HG03558 (cell line): ENCODE measurements around the gene NFASC.

Experiments
- ATAC-seq: cut with Tn5 transposase; IDR thresholded peaks from one replicate; pipeline ENCODE4 v1.9.1; 2021; ENCODE audit warnings: moderate number of reproducible peaks; ENCODE audit not compliant: unreplicated experiment; ENCODE audit errors: extremely low read depth

NFASC gene

DNA sequence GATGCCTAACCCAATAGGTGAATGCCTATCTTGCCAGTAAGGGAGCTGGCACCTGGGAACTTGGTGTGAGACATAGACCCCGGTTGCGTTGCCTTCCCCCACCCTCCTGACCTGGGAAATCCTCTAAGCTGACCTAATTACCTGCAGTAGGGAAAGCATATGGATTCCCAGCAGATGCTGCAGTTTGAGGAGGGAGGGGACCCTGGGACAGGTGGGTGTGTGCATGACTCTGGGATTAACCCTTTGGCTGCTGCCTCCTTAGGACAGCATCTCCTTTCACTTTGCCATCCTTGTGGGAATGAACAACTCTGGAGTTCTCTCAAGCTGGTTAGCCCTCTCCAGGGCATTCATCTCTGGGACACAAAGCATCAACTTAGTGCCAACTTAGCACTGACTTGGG, 16.4 kb upstream of the NFASC start:
- ATAC-seq = no peak

GRCh38 chr1:204858363-204858821, 12.3 kb upstream of the NFASC start:
- ATAC-seq = no peak

DNA sequence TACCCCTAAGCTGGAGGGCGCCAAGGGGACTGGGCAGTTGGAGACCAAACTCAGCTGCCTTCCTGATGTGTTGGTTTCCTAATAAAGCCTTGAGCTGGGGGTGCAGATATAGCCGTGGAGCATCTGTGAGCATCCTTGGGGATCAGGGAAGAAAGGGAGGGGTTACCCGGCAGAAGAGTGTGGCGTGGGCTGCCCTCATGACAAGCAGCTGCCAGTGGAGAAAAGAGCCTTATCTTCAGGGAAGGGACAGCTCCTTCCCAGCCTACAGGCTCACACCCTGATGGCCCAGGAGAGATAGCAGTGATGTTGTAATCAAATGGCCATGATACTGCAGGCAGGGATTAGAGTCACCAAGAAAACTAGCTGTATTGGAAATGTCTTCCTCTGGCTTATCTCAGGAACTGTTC, 10.8 kb upstream of the NFASC start:
- no peak for ATAC-seq

DNA sequence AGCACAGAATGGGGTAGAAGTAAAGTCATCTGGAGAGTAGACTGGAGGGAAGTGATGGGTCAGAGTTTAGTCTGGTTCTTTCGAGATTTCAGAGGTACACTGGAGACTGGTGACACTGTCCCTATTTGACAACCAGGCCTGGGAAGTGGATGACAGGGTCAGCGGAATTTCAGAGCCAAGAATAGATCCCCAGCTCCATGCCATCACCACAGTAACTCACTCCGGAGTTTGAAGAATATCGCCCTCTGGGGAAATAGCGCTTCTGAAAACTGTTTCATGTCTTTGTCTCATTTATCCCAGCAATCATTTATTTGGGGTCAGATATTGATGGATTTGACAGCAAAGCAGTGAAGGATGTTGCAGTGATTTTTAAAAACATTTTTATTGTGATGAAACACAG, 7.6 kb upstream of the NFASC start:
- ATAC-seq = no peak

GRCh38 chr1:204863730-204864129, 6.9 kb upstream of the NFASC start:
- ATAC-seq = no peak

GRCh38 chr1:204866051-204866596, 4.5 kb upstream of the NFASC start:
- ATAC-seq = no peak

- ATAC-seq = no peak
Measured at GRCh38 chr1:204867203-204867602, 3.5 kb upstream of the NFASC start.

GRCh38 chr1:204867666-204868339, 2.9 kb upstream of the NFASC start:
- ATAC-seq = no peak

GRCh38 chr1:204868340-204868700, 2.3 kb upstream of the NFASC start:
- ATAC-seq = no peak

DNA sequence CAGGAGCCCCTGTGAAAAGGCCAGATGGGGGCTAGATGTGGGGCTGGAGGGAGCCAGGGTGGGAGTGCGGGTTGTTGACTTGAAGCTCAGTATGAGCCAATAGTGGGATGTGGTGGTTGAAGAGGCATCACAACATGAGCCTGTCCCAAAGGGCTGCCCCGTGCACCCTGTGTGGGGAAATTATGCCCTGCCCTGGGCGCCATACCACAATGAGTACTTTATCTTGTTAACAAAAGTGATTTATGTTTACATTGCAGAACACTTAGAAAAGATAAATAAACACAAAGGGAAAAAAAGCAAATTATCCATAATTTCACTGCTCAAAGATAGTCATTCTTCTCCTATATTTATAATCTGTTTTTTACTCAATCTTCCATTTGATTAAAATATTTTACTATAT, 1.6 kb upstream of the NFASC start:
- no peak for ATAC-seq

DNA sequence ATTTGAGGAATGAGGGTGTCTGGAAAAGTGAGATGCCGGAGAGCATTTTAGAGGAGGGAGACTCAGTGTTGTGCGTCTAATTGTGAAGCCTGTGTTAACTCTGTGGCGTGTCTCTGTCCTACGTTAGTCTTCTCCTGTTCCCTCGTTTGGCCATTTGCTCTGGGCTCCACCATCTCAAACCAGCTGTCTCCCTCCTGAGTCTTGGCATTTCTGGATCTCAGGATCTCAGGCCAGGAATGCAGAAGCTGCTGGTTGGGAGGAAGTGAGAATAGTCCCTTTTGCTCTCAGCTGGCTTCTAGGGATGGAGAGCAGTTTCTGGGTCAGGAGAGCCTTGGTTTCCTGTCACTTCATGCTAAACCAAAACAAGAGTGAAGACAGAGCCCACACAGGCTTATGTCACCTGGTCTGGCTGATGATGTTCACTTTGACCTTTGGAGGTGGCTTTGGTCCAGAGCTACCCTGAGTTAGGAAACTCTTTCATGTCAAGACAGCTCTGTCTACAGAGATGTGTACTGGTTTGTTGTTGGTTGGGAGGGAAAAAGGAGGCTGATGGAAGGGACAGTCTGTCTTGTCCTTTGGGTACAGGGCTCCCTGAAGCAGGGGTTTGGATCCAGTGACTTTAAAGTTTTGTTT, 859 bp downstream of the NFASC start:
- no peak for ATAC-seq

- ATAC-seq = no peak
Measured at GRCh38 chr1:204872262-204872881, 1.7 kb downstream of the NFASC start.

DNA sequence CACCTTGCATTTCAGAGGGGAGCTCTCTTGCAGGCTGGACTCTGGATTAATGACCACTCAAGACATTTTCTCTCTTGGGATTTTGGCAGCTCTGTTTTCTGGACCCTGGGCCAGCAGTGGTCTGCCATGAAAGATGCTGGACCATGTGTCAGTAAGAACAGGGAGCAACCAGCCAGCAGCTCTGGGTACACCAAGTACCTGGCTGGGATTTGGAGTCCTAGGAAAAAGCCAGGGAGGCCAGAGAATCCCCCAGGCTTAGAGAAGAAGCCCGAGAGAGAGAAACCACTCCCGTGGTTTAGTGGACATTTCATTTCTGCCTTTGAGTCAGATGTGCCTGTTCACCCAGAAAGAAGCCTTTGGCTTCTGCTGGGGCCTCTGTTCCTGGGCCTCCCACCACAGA, 2.5 kb downstream of the NFASC start:
- no peak for ATAC-seq

DNA sequence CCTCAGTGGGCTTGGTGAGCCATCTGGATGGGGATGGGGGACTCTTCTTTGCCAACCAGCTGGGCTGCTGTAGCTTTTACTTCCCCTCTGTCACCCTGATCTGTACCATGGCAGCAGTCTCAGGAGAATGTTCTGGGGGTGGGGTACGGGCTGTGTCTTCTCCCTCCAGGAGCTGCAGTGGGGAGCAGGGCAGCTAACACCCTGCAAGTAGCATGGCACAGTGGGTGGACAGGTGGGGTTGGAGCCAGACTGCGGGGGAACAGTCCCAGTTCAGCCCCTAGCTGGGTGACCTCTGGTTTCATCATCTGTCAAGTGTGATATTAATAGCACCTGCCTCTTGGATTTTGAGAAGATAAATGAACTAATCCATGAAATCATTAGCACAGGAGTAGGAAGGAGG, 3.1 kb downstream of the NFASC start:
- ATAC-seq = no peak

- ATAC-seq = no peak
Measured at GRCh38 chr1:204874274-204874673, 3.6 kb downstream of the NFASC start.

DNA sequence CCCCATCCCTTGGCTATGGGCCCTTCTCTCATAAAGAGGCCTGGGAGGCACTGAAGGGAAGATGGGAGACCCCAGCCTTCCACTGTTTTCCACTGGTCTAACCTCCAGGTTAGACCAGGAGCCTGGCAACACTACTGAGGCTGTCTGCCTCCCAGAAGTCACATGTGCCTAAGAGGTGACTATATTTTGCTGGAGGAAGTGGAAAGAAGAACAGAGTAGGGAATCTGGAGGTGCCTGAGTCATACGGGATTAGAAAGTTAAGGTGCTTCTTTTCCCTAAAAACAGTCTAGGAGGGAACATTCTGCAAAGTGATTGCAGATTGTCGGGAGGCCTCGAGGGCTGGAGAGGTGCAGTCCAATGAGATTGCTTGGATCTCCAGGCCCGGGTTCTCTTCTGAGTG, 4.6 kb downstream of the NFASC start:
- no peak for ATAC-seq

GRCh38 chr1:204878621-204879234, 8.1 kb downstream of the NFASC start:
- ATAC-seq = no peak

DNA sequence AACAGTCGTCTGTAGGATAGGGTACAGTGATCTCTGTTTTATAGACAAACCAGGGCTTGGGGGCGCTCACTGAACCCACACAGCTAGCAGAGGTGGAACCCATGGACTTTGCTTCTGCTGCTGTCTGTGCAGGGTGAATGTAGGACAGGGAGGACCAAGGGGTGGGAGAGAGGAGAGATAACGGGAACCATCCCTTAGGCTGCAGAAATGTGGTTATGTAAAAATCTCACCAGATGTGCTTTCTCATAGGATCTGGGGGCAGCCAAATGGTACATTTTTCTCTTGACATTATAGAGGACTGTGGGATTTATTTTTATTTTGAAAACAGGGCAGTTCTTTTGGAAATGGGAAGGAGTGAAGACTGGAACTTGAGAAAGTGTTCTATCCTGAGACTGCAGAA, 8.7 kb downstream of the NFASC start:
- no peak for ATAC-seq

- ATAC-seq = no peak
Measured at GRCh38 chr1:204880906-204881305, 10.2 kb downstream of the NFASC start.

DNA sequence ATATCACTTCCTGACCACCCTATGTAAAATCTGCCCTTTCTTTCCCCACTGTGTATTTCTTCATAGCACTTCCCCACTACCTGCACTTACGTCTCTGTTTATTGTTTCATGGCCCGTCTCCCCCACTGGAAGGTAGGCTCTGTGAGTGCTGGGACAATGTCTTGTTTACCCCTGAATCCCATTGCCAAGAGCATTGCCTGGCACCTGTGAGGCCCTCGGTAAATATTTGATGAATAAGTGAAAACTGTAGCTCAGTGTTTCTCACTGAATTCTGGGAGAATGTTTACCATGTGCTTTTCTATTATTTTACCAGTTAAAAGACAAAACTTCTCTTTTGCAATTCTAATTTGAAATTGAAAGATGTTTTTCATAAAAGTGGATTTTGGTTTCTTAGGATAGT, 11.8 kb downstream of the NFASC start:
- ATAC-seq = no peak

- no peak for ATAC-seq
Measured at GRCh38 chr1:204883405-204883804, 12.7 kb downstream of the NFASC start.
